Activated CD4-positive, alpha-beta T cell treated with anti-CD3 and anti-CD28 coated beads, Interleukin-2, amount 50 U/mL, for 4 hours (primary cell): ENCODE results near the gene CTSK.

Source experiments
- DNase-seq, 2 experiments: peaks; one replicate each; pipeline ENCODE4 v3.0.0-alpha.2; 2020

Gene CTSK

GRCh38 chr1:150751443-150751842 is 56.6 kb downstream of the CTSK start:
- no peak for DNase-seq

DNA sequence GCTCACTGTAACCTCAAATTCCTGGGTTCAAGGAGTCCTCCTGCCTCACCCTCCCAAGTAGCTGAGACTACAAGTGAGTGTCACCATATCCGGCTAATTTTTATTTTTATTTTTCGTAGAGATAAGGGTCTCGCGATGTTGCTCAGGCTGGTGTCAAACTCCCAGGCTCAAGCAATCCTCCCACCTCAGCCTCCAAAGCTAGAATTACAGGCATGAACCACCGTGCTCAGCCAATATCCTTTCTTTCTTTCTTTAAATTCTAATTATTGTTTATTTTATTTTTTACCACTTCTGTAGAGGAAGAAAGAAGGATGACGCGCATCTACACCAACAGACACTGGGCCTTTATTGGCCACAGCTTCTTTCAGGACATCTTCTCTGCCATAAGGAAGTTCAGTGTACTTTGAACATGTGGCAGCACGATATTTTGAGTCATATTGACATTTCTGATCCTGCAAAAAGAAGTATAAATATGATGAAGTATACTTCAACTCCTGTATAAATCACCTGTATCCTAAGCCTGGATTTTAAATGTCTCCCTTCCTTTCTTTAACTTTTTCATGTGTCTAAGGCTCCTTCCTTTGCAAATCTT is 58.2 kb downstream of the CTSK start:
- DNase-seq = no peak

- no peak for DNase-seq
Observed at GRCh38 chr1:150748878-150749719, 59.0 kb downstream of the CTSK start.
